Liver (tissue), 9 donors: ENCODE results near the gene DGCR2. TPM values are rescaled to one million over a fixed set of nuclear protein-coding genes. Genes with fewer than 3 reads are reported as not detected.
"Not testable (repeated sequence)": the region's sequence is repeated elsewhere in the genome, so short reads cannot be mapped to it uniquely, and the experiment has no call there.

ENCODE experiments used
- DNase-seq: peaks from one replicate; pipeline ENCODE4 v3.0.0-alpha.2; 2017; ENCODE audit warnings: low spot score
- H3K27ac ChIP-seq, 2 donors: one replicate each; pipeline ENCODE4 v1.7.0; 2013; ENCODE audit warnings: inconsistent platforms in 2 of 2, low read length in 2 of 2, control low read depth in 1 of 2, low read depth in 1 of 2, mild to moderate bottlenecking in 1 of 2
- H3K27me3 ChIP-seq, 4 donors: one replicate each; pipeline versions ENCODE4 v1.6.1 to v1.7.0; 2013; ENCODE audit warnings: low read length in 3 of 4, inconsistent platforms in 1 of 4, mild to moderate bottlenecking in 1 of 4, moderate library complexity in 1 of 4; ENCODE audit not compliant: control insufficient read depth in 4 of 4, insufficient read depth in 4 of 4
- H3K36me3 ChIP-seq, 4 donors: one replicate each; pipeline versions ENCODE4 v1.6.1 to v1.7.0; 2013; ENCODE audit warnings: low read length in 3 of 4, mild to moderate bottlenecking in 3 of 4, low read depth in 1 of 4, moderate library complexity in 1 of 4; ENCODE audit not compliant: control insufficient read depth in 4 of 4, insufficient read depth in 3 of 4
- H3K4me1 ChIP-seq, 4 donors: one replicate each; pipeline versions ENCODE4 v1.6.1 to v1.7.0; 2013; ENCODE audit warnings: low read length in 3 of 4, mild to moderate bottlenecking in 3 of 4, moderate library complexity in 1 of 4; ENCODE audit not compliant: control insufficient read depth in 4 of 4, insufficient read depth in 4 of 4
- H3K4me3 ChIP-seq, 3 donors: one replicate each; pipeline versions ENCODE4 v1.6.1 to v1.7.0; 2013; ENCODE audit warnings: low read length in 3 of 3, control low read depth in 1 of 3, low read depth in 1 of 3, mild to moderate bottlenecking in 1 of 3
- H3K9ac ChIP-seq, 2 donors: one replicate each; pipeline ENCODE4 v1.7.0; 2013; ENCODE audit warnings: low read length in 2 of 2, mild to moderate bottlenecking in 2 of 2, moderate library complexity in 2 of 2, control low read depth in 1 of 2, low read depth in 1 of 2
- H3K9me3 ChIP-seq, 4 donors: one replicate each; pipeline versions ENCODE4 v1.6.1 to v1.7.0; 2013; ENCODE audit warnings: low read length in 3 of 4; ENCODE audit not compliant: control insufficient read depth in 4 of 4
- EGR1 ChIP-seq, 2 donors: IDR thresholded peaks; 2 replicates each; pipeline ENCODE4 v1.6.1; 2016 to 2018; ENCODE audit warnings: antibody characterized with exemption in 2 of 2, low read depth in 2 of 2
- FOXA1 ChIP-seq: IDR thresholded peaks from 2 replicates; pipeline ENCODE4 v1.6.1; 2016; ENCODE audit warnings: antibody characterized with exemption
- FOXA2 ChIP-seq: IDR thresholded peaks from 2 replicates; pipeline ENCODE4 v1.6.1; 2016; ENCODE audit warnings: antibody characterized with exemption
- GABPA ChIP-seq, 2 donors: IDR thresholded peaks in 1 of 2; conservative IDR thresholded peaks in 1 of 2; 2 replicates each; pipeline ENCODE4 v1.6.1; 2016; ENCODE audit warnings: antibody characterized with exemption in 2 of 2, mild to moderate bottlenecking in 1 of 2, moderate library complexity in 1 of 2
- HNF4A ChIP-seq, 2 donors: conservative IDR thresholded peaks; 2 replicates each; pipeline ENCODE4 v1.6.1; 2016; ENCODE audit warnings: antibody characterized with exemption in 2 of 2, mild to moderate bottlenecking in 2 of 2
- HNF4G ChIP-seq: IDR thresholded peaks from 2 replicates; pipeline ENCODE4 v1.6.1; 2016; ENCODE audit warnings: antibody characterized with exemption
- JUND ChIP-seq, 2 donors: IDR thresholded peaks; 2 replicates each; pipeline ENCODE4 v1.6.1; 2016; ENCODE audit warnings: antibody characterized with exemption in 2 of 2
- MAX ChIP-seq: IDR thresholded peaks from 2 replicates; pipeline ENCODE4 v1.6.1; 2016; ENCODE audit warnings: antibody characterized with exemption
- NR2F2 ChIP-seq: IDR thresholded peaks from 2 replicates; pipeline ENCODE4 v1.6.1; 2016; ENCODE audit warnings: antibody characterized with exemption
- RAD21 ChIP-seq, 2 donors: IDR thresholded peaks; 2 replicates each; pipeline ENCODE4 v1.6.1; 2016; ENCODE audit warnings: antibody characterized with exemption in 2 of 2, mild to moderate bottlenecking in 2 of 2
- REST ChIP-seq: IDR thresholded peaks from 2 replicates; pipeline ENCODE4 v1.6.1; 2016; ENCODE audit warnings: antibody characterized with exemption, mild to moderate bottlenecking
- RXRA ChIP-seq, 2 donors: IDR thresholded peaks; 2 replicates each; pipeline ENCODE4 v1.6.1; 2017 to 2018; ENCODE audit warnings: antibody characterized with exemption in 2 of 2, mild to moderate bottlenecking in 1 of 2
- TAF1 ChIP-seq: conservative IDR thresholded peaks from 2 replicates; pipeline ENCODE4 v1.6.1; 2016; ENCODE audit warnings: antibody characterized with exemption, mild to moderate bottlenecking
- WGBS: extraction: QIAGEN DNeasy Blood & Tissue Kit; methylation state at CpG from one replicate; pipeline ENCODE4 v1.1.7; 2013; 5-methylcytosine and 5-hydroxymethylcytosine counted together
- polyA plus RNA-seq, 2 donors: library from polyadenylated mRNA; stranded (reverse) in 1 of 2; unstranded in 1 of 2; fragments of 200-250 nt in 1 of 2; fragments of >200 nt in 1 of 2; fragmentation: Nextera tagmentation in 1 of 2; extraction: Ambion mirVana in 1 of 2; gene quantifications; one replicate each; pipeline versions ENCODE4 v1.2.1 to v1.2.3, GENCODE V29; 2013 to 2015
- total RNA-seq, 2 donors: library from RNA; depleted of rRNA; stranded (reverse); fragments of >200 nt; gene quantifications; one replicate each; pipeline ENCODE4 v1.2.3, GENCODE V29; 2014
- TF ChIP-seq, protein P1 (sequence below): fragments of 150-350 bp; IDR thresholded peaks from 2 replicates; pipeline ENCODE4 v1.5.1; 2017; ENCODE audit warnings: improper control_type of control experiment, low read depth, low read length; ENCODE audit not compliant: missing input control
- TF ChIP-seq, protein P2 (sequence below): IDR thresholded peaks from 2 replicates; pipeline ENCODE4 v1.6.1; 2016; ENCODE audit warnings: antibody characterized with exemption
- donor health status: healthy.
- donor health status: healthy.
- donor health status: healthy.
- donor health status: healthy.
- donor health status: healthy.

DGCR2 gene
- total and polyA plus RNA-seq, 4 donors = 11.2 to 30.0 (median 21.1) TPM

GRCh38 chr22:19050847-19051246, 71.4 kb downstream of the DGCR2 start:
- DNase-seq, H3K27me3 ChIP-seq, H3K9ac ChIP-seq, H3K4me3 ChIP-seq, H3K9me3 ChIP-seq, H3K27ac ChIP-seq, H3K4me1 ChIP-seq: not testable (repeated sequence)
- H3K36me3 ChIP-seq = peaks cover 7 to 64% (median 48%) of the 10 kb centered on the region in 4 donors
- WGBS = 97% methylated on average over 4 of the region's 4 CpGs

- 96% methylated on average over 3 of the region's 3 CpGs for WGBS
- TF ChIP-seq, protein P1, sequence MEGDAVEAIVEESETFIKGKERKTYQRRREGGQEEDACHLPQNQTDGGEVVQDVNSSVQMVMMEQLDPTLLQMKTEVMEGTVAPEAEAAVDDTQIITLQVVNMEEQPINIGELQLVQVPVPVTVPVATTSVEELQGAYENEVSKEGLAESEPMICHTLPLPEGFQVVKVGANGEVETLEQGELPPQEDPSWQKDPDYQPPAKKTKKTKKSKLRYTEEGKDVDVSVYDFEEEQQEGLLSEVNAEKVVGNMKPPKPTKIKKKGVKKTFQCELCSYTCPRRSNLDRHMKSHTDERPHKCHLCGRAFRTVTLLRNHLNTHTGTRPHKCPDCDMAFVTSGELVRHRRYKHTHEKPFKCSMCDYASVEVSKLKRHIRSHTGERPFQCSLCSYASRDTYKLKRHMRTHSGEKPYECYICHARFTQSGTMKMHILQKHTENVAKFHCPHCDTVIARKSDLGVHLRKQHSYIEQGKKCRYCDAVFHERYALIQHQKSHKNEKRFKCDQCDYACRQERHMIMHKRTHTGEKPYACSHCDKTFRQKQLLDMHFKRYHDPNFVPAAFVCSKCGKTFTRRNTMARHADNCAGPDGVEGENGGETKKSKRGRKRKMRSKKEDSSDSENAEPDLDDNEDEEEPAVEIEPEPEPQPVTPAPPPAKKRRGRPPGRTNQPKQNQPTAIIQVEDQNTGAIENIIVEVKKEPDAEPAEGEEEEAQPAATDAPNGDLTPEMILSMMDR = no peak
- TF ChIP-seq HNF4G = no peak
- TF ChIP-seq REST = no peak
- TF ChIP-seq FOXA1 = no peak
- no peak for TF ChIP-seq HNF4A (conservative IDR thresholded peaks at IDR 0.05)
- TF ChIP-seq, protein P2, sequence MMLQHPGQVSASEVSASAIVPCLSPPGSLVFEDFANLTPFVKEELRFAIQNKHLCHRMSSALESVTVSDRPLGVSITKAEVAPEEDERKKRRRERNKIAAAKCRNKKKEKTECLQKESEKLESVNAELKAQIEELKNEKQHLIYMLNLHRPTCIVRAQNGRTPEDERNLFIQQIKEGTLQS = no peak
- no peak for TF ChIP-seq GABPA (IDR thresholded peaks at IDR 0.05 in 1 of 2, conservative IDR thresholded peaks at IDR 0.05 in 1 of 2)
- no peak for TF ChIP-seq FOXA2
- no peak for TF ChIP-seq NR2F2
These were observed 72.1 kb downstream of the DGCR2 start for GRCh38 chr22:19050117-19050516.

DNA sequence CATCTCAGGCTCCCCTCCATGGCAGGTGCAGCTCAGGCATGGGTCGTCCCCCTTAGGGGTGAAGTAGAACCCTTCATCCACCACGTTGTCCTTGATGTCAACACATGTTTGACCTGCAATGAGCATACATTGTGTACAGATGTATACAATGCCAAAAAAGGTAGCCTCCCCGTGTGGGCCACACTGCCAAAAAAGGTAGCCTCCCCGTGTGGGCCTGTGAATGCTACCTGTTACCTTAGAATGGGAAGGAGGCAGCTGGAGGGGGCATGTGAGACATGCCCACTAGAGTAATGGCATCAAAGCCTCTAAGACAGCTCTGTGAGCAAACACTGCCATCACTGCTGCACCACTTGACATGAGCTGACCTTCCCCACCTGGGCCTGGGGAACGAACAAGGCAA, 73.7 kb downstream of the DGCR2 start:
- H3K4me1 ChIP-seq = no peaks in the 10 kb centered on the region
- H3K9me3 ChIP-seq = no peaks in the 10 kb centered on the region
- no peak overlapping the region for H3K9ac ChIP-seq
- DNase-seq = no peak
- no peaks in the 10 kb centered on the region for H3K27me3 ChIP-seq
- H3K27ac ChIP-seq = no peak overlapping the region
- 95% methylated on average over 5 of the region's 5 CpGs for WGBS
- no peak overlapping the region for H3K4me3 ChIP-seq
- peaks cover 7 to 67% (median 57%) of the 10 kb centered on the region in 4 donors for H3K36me3 ChIP-seq
- TF ChIP-seq REST (no peak), GABPA (IDR thresholded peaks at IDR 0.05 in 1 of 2, conservative IDR thresholded peaks at IDR 0.05 in 1 of 2) (no peak), HNF4G (no peak), TAF1 (no peak), FOXA2 (no peak), RXRA (IDR thresholded peaks at IDR 0.05) (no peak), RAD21 (IDR thresholded peaks at IDR 0.05) (no peak), JUND (IDR thresholded peaks at IDR 0.05) (no peak), FOXA1 (no peak), NR2F2 (no peak), EGR1 (IDR thresholded peaks at IDR 0.05; ENCODE audit: low read depth in 2 of 2) (no peak), MAX (no peak)
- TF ChIP-seq, protein P1 = no peak
- TF ChIP-seq, protein P2 = no peak

More at GRCh38 chr22:19050117-19050516, 72.1 kb downstream of the DGCR2 start:
- Histone ChIP-seq H3K9me3 (no peaks in the 10 kb centered on the region), H3K9ac (no peak overlapping the region), H3K27ac (no peak overlapping the region), H3K4me1 (no peaks in the 10 kb centered on the region), H3K27me3 (no peaks in the 10 kb centered on the region), H3K4me3 (no peak overlapping the region), H3K36me3 (peaks cover 7 to 63% (median 52%) of the 10 kb centered on the region in 4 donors)
- DNase-seq = no peak
